Adrenal gland (tissue), 12 donors: Measurements from ENCODE around the gene RBM14. TPM values are rescaled to one million over a fixed set of nuclear protein-coding genes. Genes with fewer than 3 reads are reported as not detected.
A peak's percentile ranks its signal among the peaks of the same experiment; 100 is the strongest.

Source experiments
- DNase-seq, 7 donors: peaks; one replicate each; pipeline ENCODE4 v3.0.0-alpha.2; 2019 to 2020
- H3K27ac ChIP-seq, 5 donors: fragments of 200-600 bp; sonication (generic) in 4 of 5; 1 replicate in 3 of 5; 2 replicates in 2 of 5; pipeline versions ENCODE4 v1.5.1 to v1.8.0; 2016 to 2020; ENCODE audit warnings: mild to moderate bottlenecking in 1 of 5
- H3K27me3 ChIP-seq: fragments of 200-600 bp; 2 replicates; pipeline ENCODE4 v1.8.0; 2021
- H3K36me3 ChIP-seq, 2 donors: fragments of 200-600 bp; replicated peaks in 1 of 2; 1 replicate in 1 of 2; 2 replicates in 1 of 2; pipeline versions ENCODE4 v1.5.1 to v1.8.0; 2018 to 2022
- H3K4me1 ChIP-seq, 2 donors: fragments of 200-600 bp; replicated peaks in 1 of 2; 1 replicate in 1 of 2; 2 replicates in 1 of 2; pipeline versions ENCODE4 v1.5.1 to v1.8.0; 2018 to 2021
- H3K4me3 ChIP-seq, 4 donors: fragments of 200-600 bp; sonication (generic) in 3 of 4; one replicate each; pipeline ENCODE4 v1.5.1; 2016 to 2018
- H3K9me3 ChIP-seq, 3 donors: fragments of 200-600 bp; sonication (generic) in 1 of 3; replicated peaks in 1 of 3; 1 replicate in 2 of 3; 2 replicates in 1 of 3; pipeline versions ENCODE4 v1.5.1 to v1.8.0; 2016 to 2021
- CTCF ChIP-seq, 6 experiments: fragments of 450-650 bp in 4 of 6; fragments of 200-600 bp in 2 of 6; sonication (generic) in 1 of 6; IDR thresholded peaks; 1 replicate in 5 of 6; 2 replicates in 1 of 6; pipeline versions ENCODE4 v1.5.1 to v1.8.0; 2016 to 2021; ENCODE audit warnings: antibody characterized with exemption in 6 of 6, mild to moderate bottlenecking in 2 of 6, moderate library complexity in 1 of 6
- POLR2A ChIP-seq, 2 donors: fragments of 450-650 bp; IDR thresholded peaks; one replicate each; pipeline ENCODE4 v1.6.1; 2017; ENCODE audit warnings: antibody characterized with exemption in 2 of 2, mild to moderate bottlenecking in 2 of 2, moderate library complexity in 1 of 2
- WGBS, 4 donors: extraction: QIAGEN DNeasy Blood & Tissue Kit in 2 of 4; methylation state at CpG; one replicate each; pipeline versions ENCODE4 v1.1.5 to v1.1.7; 2013 to 2017; 5-methylcytosine and 5-hydroxymethylcytosine counted together
- intact Hi-C, 2 donors: fragments of 100-400 bp; cut with DNase I; formaldehyde crosslinking; loops; one replicate each; pipeline versions ENCODE4 v1.14.1 to v1.15.0; 2022 to 2023
- polyA plus RNA-seq, 3 donors: library from polyadenylated mRNA; stranded (reverse); fragments of 200-250 nt in 2 of 3; fragments of 350-450 nt in 1 of 3; fragmentation: Illumina TruSeq in 1 of 3; extraction: RNeasy Lipid Tissue Mini Kit (QIAGEN cat#74804) in 1 of 3; gene quantifications; one replicate each; pipeline ENCODE4 v1.2.3, GENCODE V29; 2013 to 2014
- total RNA-seq, 9 donors: library from RNA; depleted of rRNA in 4 of 9; stranded (reverse); fragments of >200 nt in 4 of 9; fragments of 120-200 nt in 1 of 9; fragmentation: NEBNext Ultra II Directional in 1 of 9; extraction: Animal tissue kit (Norgen Biotek cat#: 25700) in 1 of 9; gene quantifications; one replicate each; pipeline versions ENCODE4 v1.1.0 to v1.2.4, GENCODE V29; 2013 to 2023
- donor health status: healthy with polysubstance abuse.
- donor health status: Bipolar disorder and iron deficiency.
- donor health status: DM: yes; HTN: yes; CAD: no.
- donor health status: DM: no; HTN: no; CAD: no.
- donor health status: DM: no; HTN: no; CAD: no.
- donor health status: DM: yes; HTN: yes; CAD: no.

Gene RBM14
- total and polyA plus RNA-seq, 12 donors, result 29.1 to 106 (median 43.8) TPM

GRCh38 chr11:66641834-66642233, 25.4 kb downstream of the RBM14 start:
- H3K9me3 ChIP-seq, result no peaks in the 10 kb centered on the region
- H3K4me3 ChIP-seq, result peak overlapping the region in 1 of 4 donors; percentile 94
- TF ChIP-seq POLR2A (IDR thresholded peaks at IDR 0.05) (no peak), CTCF (IDR thresholded peaks at IDR 0.05) (no peak)
- WGBS, 4 donors, result 20 to 28% (median 22%) methylated on average over 3 of the region's 3 CpGs
- intact Hi-C loops, result loop anchor here in 1 of 2 donors (10.0 kb wide), 1 partner anchor 567 kb away; the partner anchor contains the start of gene PACS1
- peaks cover 0 to 64% of the 10 kb centered on the region in 2 donors for H3K36me3 ChIP-seq
- H3K4me1 ChIP-seq, result peaks cover 72 to 83% of the 10 kb centered on the region in 2 donors
- H3K27me3 ChIP-seq, result no peaks in the 10 kb centered on the region
- no peak overlapping the region for H3K27ac ChIP-seq
- no peak for DNase-seq

GRCh38 chr11:66643745-66644437, 27.5 kb downstream of the RBM14 start:
- H3K36me3 ChIP-seq, result peaks cover 0 to 83% of the 10 kb centered on the region in 2 donors
- no peak for TF ChIP-seq POLR2A (IDR thresholded peaks at IDR 0.05)
- no peak for TF ChIP-seq CTCF (IDR thresholded peaks at IDR 0.05)
- DNase-seq, result no peak
- H3K27me3 ChIP-seq, result no peaks in the 10 kb centered on the region
- H3K4me1 ChIP-seq, result peaks cover 66 to 80% of the 10 kb centered on the region in 2 donors
- no peaks in the 10 kb centered on the region for H3K9me3 ChIP-seq
- no peak overlapping the region for H3K4me3 ChIP-seq
- intact Hi-C loops, result loop anchor here in 1 of 2 donors (10.0 kb wide), 1 partner anchor 569 kb away; the partner anchor contains the start of gene PACS1
- H3K27ac ChIP-seq, result no peak overlapping the region
- WGBS, 4 donors, result 80 to 93% (median 82%) methylated on average over 21 to 24 of the region's 24 CpGs

- 72 to 89% (median 82%) methylated on average over 4 of the region's 4 CpGs for WGBS, 4 donors
- Histone ChIP-seq H3K4me3 (no peak overlapping the region), H3K4me1 (peaks cover 38 to 53% of the 10 kb centered on the region in 2 donors), H3K27me3 (no peaks in the 10 kb centered on the region), H3K27ac (no peak overlapping the region), H3K9me3 (no peaks in the 10 kb centered on the region), H3K36me3 (peaks cover 0 to 75% of the 10 kb centered on the region in 2 donors)
- DNase-seq, result no peak
- TF ChIP-seq POLR2A (IDR thresholded peaks at IDR 0.05) (no peak), CTCF (IDR thresholded peaks at IDR 0.05) (no peak)
- intact Hi-C loops, result loop anchor here in 1 of 2 donors (10.0 kb wide), 1 partner anchor 572 kb away; the partner anchor contains the start of gene PACS1
Measured at GRCh38 chr11:66646828-66647227, 30.4 kb downstream of the RBM14 start.

GRCh38 chr11:66649903-66650302, 33.5 kb downstream of the RBM14 start:
- no peaks in the 10 kb centered on the region for H3K27me3 ChIP-seq
- DNase-seq, result no peak
- H3K36me3 ChIP-seq, result peaks cover 0 to 62% of the 10 kb centered on the region in 2 donors
- 76 to 85% (median 81%) methylated on average over 5 of the region's 5 CpGs for WGBS, 4 donors
- no peaks in the 10 kb centered on the region for H3K9me3 ChIP-seq
- no peak overlapping the region for H3K4me3 ChIP-seq
- intact Hi-C loops, result loop anchor here in 1 of 2 donors (10.0 kb wide), 1 partner anchor 575 kb away; the partner anchor contains the start of gene PACS1
- H3K4me1 ChIP-seq, result peaks cover 8 to 22% of the 10 kb centered on the region in 2 donors
- no peak for TF ChIP-seq POLR2A (IDR thresholded peaks at IDR 0.05)
- TF ChIP-seq CTCF (IDR thresholded peaks at IDR 0.05), result no peak
- no peak overlapping the region for H3K27ac ChIP-seq
